Astrocyte of the cerebellum (primary cell): ENCODE results near the gene MYL3.

ENCODE experiments used
- DNase-seq: peaks from one replicate; pipeline ENCODE4 v3.0.0-alpha.2; 2011; ENCODE audit warnings: low read depth
- H3K4me3 ChIP-seq: 2 replicates; pipeline ENCODE4 v1.5.1; 2011; ENCODE audit warnings: mild to moderate bottlenecking, low read depth, low read length, moderate library complexity
- CTCF ChIP-seq: IDR thresholded peaks from 2 replicates; pipeline ENCODE4 v1.5.1; 2012; ENCODE audit warnings: low read length, low read depth, moderate library complexity, mild to moderate bottlenecking; ENCODE audit errors: missing control alignments
- in situ Hi-C: cut with HindIII; loops from 2 replicates; pipeline ENCODE4 v1.10.0; 2017; ENCODE audit warnings: low sequenced_read_pairs

MYL3 gene

GRCh38 chr3:46856576-46857471 lies 6.4 kb downstream of the MYL3 start:
- in situ Hi-C loops, result no loop called here
- no peak for DNase-seq
- no peak for TF ChIP-seq CTCF
- no peak overlapping the region for H3K4me3 ChIP-seq

DNA sequence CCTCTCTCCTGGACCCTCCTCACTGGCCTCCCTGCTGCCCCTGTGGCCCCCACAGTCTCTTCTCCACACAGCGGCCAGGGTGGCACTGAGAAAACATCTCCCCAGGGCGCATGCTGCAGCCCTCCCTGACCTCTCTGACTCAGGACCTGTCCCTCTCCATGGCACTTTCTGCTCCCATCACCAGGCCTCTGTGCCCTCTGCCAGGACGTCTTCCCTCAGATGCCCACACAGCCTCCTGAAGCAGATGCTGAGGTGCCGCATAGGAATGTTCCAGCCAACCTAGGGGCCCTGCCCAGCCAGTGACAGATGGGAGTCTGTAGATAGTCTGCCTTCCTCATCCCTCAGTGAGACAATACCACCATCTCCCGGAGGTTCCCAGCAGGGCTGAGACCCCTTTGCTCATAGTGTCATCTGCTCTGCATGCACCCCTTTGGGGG lies 8.7 kb downstream of the MYL3 start:
- no peak for TF ChIP-seq CTCF
- no peak overlapping the region for H3K4me3 ChIP-seq
- in situ Hi-C loops, result no loop called here
- DNase-seq, result no peak

DNA sequence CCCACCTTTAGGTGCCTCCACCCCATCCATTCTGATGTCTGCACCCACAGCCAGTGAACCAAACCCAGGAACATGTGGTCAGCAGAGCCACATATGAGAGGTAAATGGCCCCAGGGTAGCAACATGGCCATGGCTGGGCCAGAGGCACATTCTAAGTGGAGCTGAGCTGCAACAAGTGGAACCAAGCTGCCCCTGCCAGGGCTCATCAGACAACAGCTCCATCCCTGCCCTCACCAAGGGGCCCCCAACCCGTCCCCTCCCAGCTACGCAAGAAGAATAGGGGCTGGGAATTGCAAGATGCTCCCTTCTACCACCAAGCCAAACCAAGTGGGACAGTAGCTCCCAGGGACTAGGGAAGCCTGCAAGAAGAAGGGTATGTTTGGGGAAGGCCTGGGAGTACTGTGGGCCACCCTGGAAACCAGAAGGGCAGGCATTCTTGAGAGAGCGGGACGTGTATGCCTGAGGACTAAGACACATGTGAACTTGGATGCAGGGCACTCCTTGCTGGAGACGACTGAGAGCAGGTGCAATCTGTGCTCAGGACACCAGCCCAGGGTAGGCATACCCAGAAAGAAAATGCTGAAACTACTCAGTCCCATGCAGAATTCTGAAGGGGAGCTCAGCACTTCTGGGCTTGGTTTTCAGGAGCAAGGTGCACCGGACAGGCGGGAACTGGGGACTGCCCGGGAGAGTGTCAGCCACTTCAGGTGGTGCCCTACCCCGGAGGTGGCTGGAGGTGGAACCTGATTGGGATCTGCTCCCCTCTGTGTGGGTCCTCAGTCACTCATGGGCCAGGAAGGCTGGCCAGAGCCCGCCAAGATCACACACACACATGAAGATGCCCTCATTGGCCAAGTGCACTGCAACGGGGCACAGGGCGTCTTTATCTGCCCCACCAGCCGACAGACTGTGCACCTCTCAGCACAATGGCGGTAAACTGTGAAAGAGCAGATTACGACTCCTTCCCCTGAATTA lies 9.5 kb downstream of the MYL3 start:
- in situ Hi-C loops, result no loop called here
- no peak overlapping the region for H3K4me3 ChIP-seq
- no peak for DNase-seq
- TF ChIP-seq CTCF, result no peak

- no peak overlapping the region for H3K4me3 ChIP-seq
- in situ Hi-C loops, result no loop called here
- no peak for TF ChIP-seq CTCF
- no peak for DNase-seq
These were observed 10.3 kb downstream of the MYL3 start for GRCh38 chr3:46852839-46853355.

GRCh38 chr3:46852334-46852720 lies 10.9 kb downstream of the MYL3 start:
- no peak for DNase-seq
- in situ Hi-C loops, result no loop called here
- TF ChIP-seq CTCF, result no peak
- H3K4me3 ChIP-seq, result no peak overlapping the region
